Liver (tissue), 9 donors: Measurements from ENCODE around the gene UIMC1. TPM values are rescaled to one million over a fixed set of nuclear protein-coding genes. Genes with fewer than 3 reads are reported as not detected.

Experiments used
- DNase-seq: peaks from one replicate; pipeline ENCODE4 v3.0.0-alpha.2; 2017; ENCODE audit warnings: low spot score
- H3K27ac ChIP-seq, 2 donors: one replicate each; pipeline ENCODE4 v1.7.0; 2013; ENCODE audit warnings: inconsistent platforms in 2 of 2, low read length in 2 of 2, control low read depth in 1 of 2, low read depth in 1 of 2, mild to moderate bottlenecking in 1 of 2
- H3K27me3 ChIP-seq, 4 donors: one replicate each; pipeline versions ENCODE4 v1.6.1 to v1.7.0; 2013; ENCODE audit warnings: low read length in 3 of 4, inconsistent platforms in 1 of 4, mild to moderate bottlenecking in 1 of 4, moderate library complexity in 1 of 4; ENCODE audit not compliant: control insufficient read depth in 4 of 4, insufficient read depth in 4 of 4
- H3K36me3 ChIP-seq, 4 donors: one replicate each; pipeline versions ENCODE4 v1.6.1 to v1.7.0; 2013; ENCODE audit warnings: low read length in 3 of 4, mild to moderate bottlenecking in 3 of 4, low read depth in 1 of 4, moderate library complexity in 1 of 4; ENCODE audit not compliant: control insufficient read depth in 4 of 4, insufficient read depth in 3 of 4
- H3K4me1 ChIP-seq, 4 donors: one replicate each; pipeline versions ENCODE4 v1.6.1 to v1.7.0; 2013; ENCODE audit warnings: low read length in 3 of 4, mild to moderate bottlenecking in 3 of 4, moderate library complexity in 1 of 4; ENCODE audit not compliant: control insufficient read depth in 4 of 4, insufficient read depth in 4 of 4
- H3K4me3 ChIP-seq, 3 donors: one replicate each; pipeline versions ENCODE4 v1.6.1 to v1.7.0; 2013; ENCODE audit warnings: low read length in 3 of 3, control low read depth in 1 of 3, low read depth in 1 of 3, mild to moderate bottlenecking in 1 of 3
- H3K9ac ChIP-seq, 2 donors: one replicate each; pipeline ENCODE4 v1.7.0; 2013; ENCODE audit warnings: low read length in 2 of 2, mild to moderate bottlenecking in 2 of 2, moderate library complexity in 2 of 2, control low read depth in 1 of 2, low read depth in 1 of 2
- H3K9me3 ChIP-seq, 4 donors: one replicate each; pipeline versions ENCODE4 v1.6.1 to v1.7.0; 2013; ENCODE audit warnings: low read length in 3 of 4; ENCODE audit not compliant: control insufficient read depth in 4 of 4
- ATF3 ChIP-seq: IDR thresholded peaks from 2 replicates; pipeline ENCODE4 v1.6.1; 2016; ENCODE audit warnings: antibody characterized with exemption
- CTCF ChIP-seq: fragments of 150-350 bp; IDR thresholded peaks from 2 replicates; pipeline ENCODE4 v1.5.1; 2017; ENCODE audit warnings: improper control_type of control experiment, low read depth, low read length; ENCODE audit not compliant: missing input control
- EGR1 ChIP-seq, 2 donors: IDR thresholded peaks; 2 replicates each; pipeline ENCODE4 v1.6.1; 2016 to 2018; ENCODE audit warnings: antibody characterized with exemption in 2 of 2, low read depth in 2 of 2
- FOXA1 ChIP-seq: IDR thresholded peaks from 2 replicates; pipeline ENCODE4 v1.6.1; 2016; ENCODE audit warnings: antibody characterized with exemption
- FOXA2 ChIP-seq: IDR thresholded peaks from 2 replicates; pipeline ENCODE4 v1.6.1; 2016; ENCODE audit warnings: antibody characterized with exemption
- GABPA ChIP-seq, 2 donors: IDR thresholded peaks in 1 of 2; conservative IDR thresholded peaks in 1 of 2; 2 replicates each; pipeline ENCODE4 v1.6.1; 2016; ENCODE audit warnings: antibody characterized with exemption in 2 of 2, mild to moderate bottlenecking in 1 of 2, moderate library complexity in 1 of 2
- HNF4A ChIP-seq, 2 donors: conservative IDR thresholded peaks; 2 replicates each; pipeline ENCODE4 v1.6.1; 2016; ENCODE audit warnings: antibody characterized with exemption in 2 of 2, mild to moderate bottlenecking in 2 of 2
- HNF4G ChIP-seq: IDR thresholded peaks from 2 replicates; pipeline ENCODE4 v1.6.1; 2016; ENCODE audit warnings: antibody characterized with exemption
- JUND ChIP-seq, 2 donors: IDR thresholded peaks; 2 replicates each; pipeline ENCODE4 v1.6.1; 2016; ENCODE audit warnings: antibody characterized with exemption in 2 of 2
- MAX ChIP-seq: IDR thresholded peaks from 2 replicates; pipeline ENCODE4 v1.6.1; 2016; ENCODE audit warnings: antibody characterized with exemption
- NR2F2 ChIP-seq: IDR thresholded peaks from 2 replicates; pipeline ENCODE4 v1.6.1; 2016; ENCODE audit warnings: antibody characterized with exemption
- RAD21 ChIP-seq, 2 donors: IDR thresholded peaks; 2 replicates each; pipeline ENCODE4 v1.6.1; 2016; ENCODE audit warnings: antibody characterized with exemption in 2 of 2, mild to moderate bottlenecking in 2 of 2
- REST ChIP-seq: IDR thresholded peaks from 2 replicates; pipeline ENCODE4 v1.6.1; 2016; ENCODE audit warnings: antibody characterized with exemption, mild to moderate bottlenecking
- SP1 ChIP-seq: IDR thresholded peaks from 2 replicates; pipeline ENCODE4 v1.6.1; 2018; ENCODE audit warnings: antibody characterized with exemption, mild to moderate bottlenecking
- TAF1 ChIP-seq: conservative IDR thresholded peaks from 2 replicates; pipeline ENCODE4 v1.6.1; 2016; ENCODE audit warnings: antibody characterized with exemption, mild to moderate bottlenecking
- YY1 ChIP-seq: IDR thresholded peaks from 2 replicates; pipeline ENCODE4 v1.6.1; 2016; ENCODE audit warnings: antibody characterized with exemption, mild to moderate bottlenecking
- ZBTB33 ChIP-seq: IDR thresholded peaks from 2 replicates; pipeline ENCODE4 v1.6.1; 2016; ENCODE audit warnings: antibody characterized with exemption
- WGBS: extraction: QIAGEN DNeasy Blood & Tissue Kit; methylation state at CpG from one replicate; pipeline ENCODE4 v1.1.7; 2013; 5-methylcytosine and 5-hydroxymethylcytosine counted together
- polyA plus RNA-seq, 2 donors: library from polyadenylated mRNA; stranded (reverse) in 1 of 2; unstranded in 1 of 2; fragments of 200-250 nt in 1 of 2; fragments of >200 nt in 1 of 2; fragmentation: Nextera tagmentation in 1 of 2; extraction: Ambion mirVana in 1 of 2; gene quantifications; one replicate each; pipeline versions ENCODE4 v1.2.1 to v1.2.3, GENCODE V29; 2013 to 2015
- total RNA-seq, 2 donors: library from RNA; depleted of rRNA; stranded (reverse); fragments of >200 nt; gene quantifications; one replicate each; pipeline ENCODE4 v1.2.3, GENCODE V29; 2014
- donor health status: healthy.
- donor health status: healthy.
- donor health status: healthy.
- donor health status: healthy.
- donor health status: healthy.

The UIMC1 gene
- total and polyA plus RNA-seq, 4 donors, result 5.9 to 26.0 (median 11.7) TPM

- Histone ChIP-seq H3K4me3 (no peak overlapping the region), H3K27ac (no peak overlapping the region), H3K27me3 (peaks cover 0 to 14% (median 0%) of the 10 kb centered on the region in 4 donors), H3K4me1 (peaks cover 0 to 10% (median 3%) of the 10 kb centered on the region in 4 donors), H3K36me3 (no peaks in the 10 kb centered on the region), H3K9me3 (no peaks in the 10 kb centered on the region), H3K9ac (no peak overlapping the region)
- 34% methylated on average over 16 of the region's 16 CpGs for WGBS
- no peak for DNase-seq
- TF ChIP-seq TAF1 (no peak), YY1 (no peak), FOXA1 (no peak), ATF3 (no peak), ZBTB33 (no peak)
Observed at GRCh38 chr5:176866707-176867310, 139.8 kb downstream of the UIMC1 start.

GRCh38 chr5:176865964-176866363 is 140.6 kb downstream of the UIMC1 start:
- Histone ChIP-seq H3K9me3 (no peaks in the 10 kb centered on the region), H3K27me3 (peaks cover 0 to 14% (median 0%) of the 10 kb centered on the region in 4 donors), H3K4me1 (peaks cover 0 to 10% (median 3%) of the 10 kb centered on the region in 4 donors), H3K27ac (no peak overlapping the region), H3K9ac (no peak overlapping the region), H3K4me3 (no peak overlapping the region), H3K36me3 (no peaks in the 10 kb centered on the region)
- 85% methylated on average over 7 of the region's 7 CpGs for WGBS
- DNase-seq, result no peak
- TF ChIP-seq GABPA (IDR thresholded peaks at IDR 0.05 in 1 of 2, conservative IDR thresholded peaks at IDR 0.05 in 1 of 2) (no peak), MAX (no peak), HNF4G (no peak), YY1 (no peak), TAF1 (no peak), NR2F2 (no peak), JUND (IDR thresholded peaks at IDR 0.05) (no peak), HNF4A (conservative IDR thresholded peaks at IDR 0.05) (no peak)

- WGBS, result 88% methylated on average over 8 of the region's 8 CpGs
- Histone ChIP-seq H3K36me3 (no peaks in the 10 kb centered on the region), H3K9ac (no peak overlapping the region), H3K27ac (no peak overlapping the region), H3K9me3 (no peaks in the 10 kb centered on the region), H3K27me3 (peaks cover 0 to 14% (median 0%) of the 10 kb centered on the region in 4 donors), H3K4me3 (no peak overlapping the region), H3K4me1 (peaks cover 0 to under 1% (median 0%) of the 10 kb centered on the region in 4 donors)
- no peak for DNase-seq
- TF ChIP-seq JUND (IDR thresholded peaks at IDR 0.05) (no peak), ATF3 (no peak), SP1 (no peak), MAX (no peak), CTCF (no peak), HNF4G (no peak), FOXA1 (no peak), EGR1 (IDR thresholded peaks at IDR 0.05; ENCODE audit: low read depth in 2 of 2) (no peak), GABPA (IDR thresholded peaks at IDR 0.05 in 1 of 2, conservative IDR thresholded peaks at IDR 0.05 in 1 of 2) (no peak), YY1 (no peak), REST (no peak), RAD21 (IDR thresholded peaks at IDR 0.05) (no peak), HNF4A (conservative IDR thresholded peaks at IDR 0.05) (no peak), FOXA2 (no peak)
Observed at GRCh38 chr5:176864755-176865154, 141.8 kb downstream of the UIMC1 start.
